Loucy (cell line): ENCODE data around the gene HSPA12A.

Experiments used
- EZH2phosphoT487 ChIP-seq: fragments of 200-600 bp; IDR thresholded peaks from 2 replicates; pipeline ENCODE4 v1.6.1; 2018; ENCODE audit warnings: antibody characterized with exemption, mild to moderate bottlenecking, moderate library complexity, borderline replicate concordance
- TF ChIP-seq, protein P1 (sequence below): fragments of 200-600 bp; sonication (generic); conservative IDR thresholded peaks from 2 replicates; pipeline ENCODE4 v1.5.1; 2014; ENCODE audit warnings: mild to moderate bottlenecking, antibody characterized with exemption, low read length

DNA sequence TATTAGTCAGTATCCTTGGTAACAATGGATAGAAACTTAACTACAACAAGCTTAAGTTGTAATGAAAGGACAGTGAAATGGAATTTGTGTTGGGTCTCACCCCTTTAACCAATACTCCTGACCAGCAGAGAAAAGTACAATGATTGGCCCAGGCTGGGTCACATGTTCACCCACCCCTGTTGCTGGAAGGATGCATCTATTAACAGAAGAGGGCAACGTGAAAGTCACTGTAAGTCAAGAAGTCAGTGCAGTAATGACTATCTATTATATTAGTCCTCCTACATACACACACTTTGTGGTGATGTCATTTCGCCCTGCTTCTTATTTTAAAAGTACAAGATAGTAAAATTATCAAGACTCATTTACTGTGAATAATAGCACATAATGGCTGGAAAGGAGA lies 105.4 kb downstream of the HSPA12A start:
- TF ChIP-seq, protein P1, sequence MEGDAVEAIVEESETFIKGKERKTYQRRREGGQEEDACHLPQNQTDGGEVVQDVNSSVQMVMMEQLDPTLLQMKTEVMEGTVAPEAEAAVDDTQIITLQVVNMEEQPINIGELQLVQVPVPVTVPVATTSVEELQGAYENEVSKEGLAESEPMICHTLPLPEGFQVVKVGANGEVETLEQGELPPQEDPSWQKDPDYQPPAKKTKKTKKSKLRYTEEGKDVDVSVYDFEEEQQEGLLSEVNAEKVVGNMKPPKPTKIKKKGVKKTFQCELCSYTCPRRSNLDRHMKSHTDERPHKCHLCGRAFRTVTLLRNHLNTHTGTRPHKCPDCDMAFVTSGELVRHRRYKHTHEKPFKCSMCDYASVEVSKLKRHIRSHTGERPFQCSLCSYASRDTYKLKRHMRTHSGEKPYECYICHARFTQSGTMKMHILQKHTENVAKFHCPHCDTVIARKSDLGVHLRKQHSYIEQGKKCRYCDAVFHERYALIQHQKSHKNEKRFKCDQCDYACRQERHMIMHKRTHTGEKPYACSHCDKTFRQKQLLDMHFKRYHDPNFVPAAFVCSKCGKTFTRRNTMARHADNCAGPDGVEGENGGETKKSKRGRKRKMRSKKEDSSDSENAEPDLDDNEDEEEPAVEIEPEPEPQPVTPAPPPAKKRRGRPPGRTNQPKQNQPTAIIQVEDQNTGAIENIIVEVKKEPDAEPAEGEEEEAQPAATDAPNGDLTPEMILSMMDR: no peak
- TF ChIP-seq EZH2phosphoT487: no peak
